Rectal smooth muscle tissue (tissue), 1 donor: ENCODE measurements around the gene LTN1.
A peak's percentile ranks its signal among the peaks of the same experiment; 100 is the strongest.
"Not testable (repeated sequence)": the region's sequence is repeated elsewhere in the genome, so short reads cannot be mapped to it uniquely, and the experiment has no call there.

ENCODE experiments used
- H3K27ac ChIP-seq: one replicate; pipeline ENCODE4 v1.7.0; 2013; ENCODE audit warnings: low read depth, low read length, inconsistent platforms
- H3K27me3 ChIP-seq: one replicate; pipeline ENCODE4 v1.7.0; 2013; ENCODE audit warnings: low read length; ENCODE audit not compliant: control insufficient read depth, insufficient read depth
- H3K36me3 ChIP-seq: one replicate; pipeline ENCODE4 v1.7.0; 2013; ENCODE audit warnings: low read length; ENCODE audit not compliant: control insufficient read depth, insufficient read depth
- H3K4me1 ChIP-seq: one replicate; pipeline ENCODE4 v1.7.0; 2013; ENCODE audit warnings: low read length; ENCODE audit not compliant: control insufficient read depth, insufficient read depth
- H3K4me3 ChIP-seq: one replicate; pipeline ENCODE4 v1.7.0; 2013; ENCODE audit warnings: low read length
- H3K9ac ChIP-seq: one replicate; pipeline ENCODE4 v1.7.0; 2013; ENCODE audit warnings: low read length

The LTN1 gene

DNA sequence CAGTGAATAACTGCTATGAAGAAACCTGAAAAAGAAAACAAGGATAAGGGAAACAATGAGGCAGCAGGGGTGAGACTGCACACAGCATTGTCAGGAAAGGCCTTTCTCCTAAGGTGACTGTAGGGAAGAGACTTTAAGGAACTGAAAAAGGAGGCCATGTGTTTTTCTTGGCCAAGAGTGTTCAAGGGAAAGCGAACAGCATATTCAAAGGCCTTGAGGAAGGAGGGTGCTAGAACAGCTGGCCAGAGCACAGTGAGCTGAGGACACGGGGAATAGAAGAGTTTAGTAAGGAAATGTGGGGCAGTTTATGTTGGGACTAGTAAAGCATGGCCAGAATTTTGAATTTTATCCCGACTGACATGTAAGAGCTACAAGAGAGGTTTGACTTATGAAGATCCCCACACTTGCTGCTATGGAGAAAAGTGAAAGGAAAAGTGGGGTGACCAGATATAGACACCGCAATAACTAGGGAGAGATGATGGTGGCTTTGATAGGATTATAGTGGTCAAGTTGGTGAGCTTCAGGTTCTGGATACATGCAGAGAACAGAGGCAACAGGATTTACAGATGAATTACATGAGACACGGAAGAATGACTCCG, 25.1 kb upstream of the LTN1 start:
- Histone ChIP-seq H3K4me1 (peaks cover 5% of the 10 kb centered on the region), H3K4me3 (peak overlapping the region; percentile 97), H3K27ac (no peak overlapping the region), H3K36me3 (no peaks in the 10 kb centered on the region), H3K27me3 (no peaks in the 10 kb centered on the region), H3K9ac (no peak overlapping the region)

DNA sequence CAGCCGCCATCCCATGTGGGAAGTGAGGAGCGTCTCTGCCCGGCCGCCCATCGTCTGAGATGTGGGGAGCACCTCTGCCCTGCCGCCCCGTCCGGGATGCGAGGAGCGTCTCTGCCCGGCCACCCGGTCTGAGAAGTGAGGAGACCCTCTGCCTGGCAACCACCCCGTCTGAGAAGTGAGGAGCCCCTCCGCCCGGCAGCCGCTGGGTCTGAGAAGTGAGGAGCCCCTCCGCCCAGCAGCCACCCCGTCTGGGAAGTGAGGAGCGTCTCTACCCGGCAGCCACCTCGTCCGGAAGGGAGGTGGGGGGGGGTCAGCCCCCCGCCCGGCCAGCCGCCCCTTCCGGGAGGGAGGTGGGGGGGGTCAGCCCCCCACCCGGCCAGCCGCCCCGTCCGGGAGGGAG, 18.6 kb upstream of the LTN1 start:
- not testable (repeated sequence) for H3K27ac ChIP-seq, H3K27me3 ChIP-seq, H3K36me3 ChIP-seq, H3K4me3 ChIP-seq, H3K9ac ChIP-seq, H3K4me1 ChIP-seq

DNA sequence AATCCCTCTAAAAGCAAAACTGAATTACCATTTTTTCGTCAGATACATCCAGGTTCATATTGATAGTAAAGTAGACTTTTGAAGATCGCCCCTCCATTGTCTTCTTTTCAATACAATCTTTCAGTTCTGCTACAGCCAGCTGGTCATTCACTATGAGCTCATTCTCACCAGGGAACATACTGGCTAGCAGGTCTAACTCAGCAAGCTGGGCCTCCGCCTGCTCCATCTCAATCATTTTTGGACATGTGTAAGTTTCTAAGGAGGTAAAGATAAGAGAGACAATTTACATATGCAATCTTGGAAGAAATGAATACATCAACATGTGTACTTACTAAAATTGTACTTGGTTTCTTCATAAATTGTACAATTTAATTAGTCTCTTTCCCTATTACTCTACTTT, 15.7 kb upstream of the LTN1 start:
- H3K9ac ChIP-seq = no peak overlapping the region
- no peak overlapping the region for H3K27ac ChIP-seq
- no peak overlapping the region for H3K4me3 ChIP-seq
- no peaks in the 10 kb centered on the region for H3K4me1 ChIP-seq
- peaks cover 3% of the 10 kb centered on the region for H3K36me3 ChIP-seq
- H3K27me3 ChIP-seq = no peaks in the 10 kb centered on the region

DNA sequence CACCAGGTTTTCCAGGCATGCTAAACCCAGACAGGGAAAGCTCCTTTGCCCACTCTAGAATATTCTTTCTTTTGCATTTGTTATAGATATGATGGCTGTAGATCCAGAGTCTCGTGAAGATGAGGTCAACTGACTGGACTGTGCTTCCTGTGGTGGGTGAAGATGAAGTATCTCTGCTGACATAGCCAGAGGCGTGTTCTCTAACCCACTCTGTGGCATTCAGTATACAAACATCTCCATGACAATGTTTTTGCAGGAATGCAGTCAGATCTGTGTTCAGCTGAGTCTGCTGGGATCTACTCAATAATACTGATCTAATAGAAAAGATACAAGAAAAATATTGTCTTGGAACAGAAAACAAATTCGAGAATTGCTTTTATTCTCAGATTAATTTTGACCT, 15.1 kb upstream of the LTN1 start:
- no peaks in the 10 kb centered on the region for H3K4me1 ChIP-seq
- no peak overlapping the region for H3K9ac ChIP-seq
- no peak overlapping the region for H3K27ac ChIP-seq
- H3K36me3 ChIP-seq = peaks cover 3% of the 10 kb centered on the region
- no peak overlapping the region for H3K4me3 ChIP-seq
- no peaks in the 10 kb centered on the region for H3K27me3 ChIP-seq

DNA sequence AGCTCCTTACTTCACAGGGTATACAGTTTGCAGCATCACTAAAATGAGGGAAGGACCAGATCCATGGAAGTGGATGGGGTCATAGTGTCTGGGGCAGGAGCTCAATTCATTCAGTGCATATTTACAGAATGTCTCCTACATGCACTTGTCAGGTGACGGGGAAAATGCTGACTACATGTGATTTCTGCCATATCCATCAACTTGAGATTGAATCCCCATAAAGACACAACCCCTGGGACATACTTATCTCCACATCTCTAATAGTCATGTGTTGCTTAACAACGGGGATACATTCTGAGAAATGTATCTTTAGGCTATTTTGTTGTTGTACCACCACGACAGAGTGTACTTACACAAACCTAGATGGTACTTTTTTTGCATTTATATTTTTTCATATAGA, 14.5 kb upstream of the LTN1 start:
- H3K36me3 ChIP-seq = peaks cover 3% of the 10 kb centered on the region
- no peaks in the 10 kb centered on the region for H3K4me1 ChIP-seq
- no peaks in the 10 kb centered on the region for H3K27me3 ChIP-seq
- H3K27ac ChIP-seq = no peak overlapping the region
- H3K4me3 ChIP-seq = no peak overlapping the region
- no peak overlapping the region for H3K9ac ChIP-seq

DNA sequence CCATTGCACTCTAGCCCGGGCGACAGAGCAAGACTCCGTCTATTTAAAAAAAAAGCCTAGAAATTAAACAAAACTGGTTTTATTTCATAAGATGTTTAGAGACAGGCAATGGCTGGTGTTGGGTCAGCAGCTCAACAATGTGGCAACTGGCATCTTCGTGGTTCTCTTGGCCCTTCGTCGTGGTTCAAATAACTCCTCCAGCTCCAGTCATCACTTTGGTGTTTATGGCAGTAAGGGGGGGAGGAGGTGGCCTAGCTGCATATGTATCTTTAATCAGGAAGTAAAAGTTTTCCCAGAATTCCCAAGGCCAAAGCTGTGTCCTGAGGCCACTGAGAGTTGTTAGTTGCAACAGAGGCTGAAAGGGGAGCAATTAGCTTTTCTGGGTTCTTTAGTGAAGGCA, 13.0 kb upstream of the LTN1 start:
- Histone ChIP-seq H3K4me1 (no peaks in the 10 kb centered on the region), H3K36me3 (peaks cover 3% of the 10 kb centered on the region), H3K27ac (no peak overlapping the region), H3K27me3 (no peaks in the 10 kb centered on the region), H3K9ac (no peak overlapping the region), H3K4me3 (no peak overlapping the region)

DNA sequence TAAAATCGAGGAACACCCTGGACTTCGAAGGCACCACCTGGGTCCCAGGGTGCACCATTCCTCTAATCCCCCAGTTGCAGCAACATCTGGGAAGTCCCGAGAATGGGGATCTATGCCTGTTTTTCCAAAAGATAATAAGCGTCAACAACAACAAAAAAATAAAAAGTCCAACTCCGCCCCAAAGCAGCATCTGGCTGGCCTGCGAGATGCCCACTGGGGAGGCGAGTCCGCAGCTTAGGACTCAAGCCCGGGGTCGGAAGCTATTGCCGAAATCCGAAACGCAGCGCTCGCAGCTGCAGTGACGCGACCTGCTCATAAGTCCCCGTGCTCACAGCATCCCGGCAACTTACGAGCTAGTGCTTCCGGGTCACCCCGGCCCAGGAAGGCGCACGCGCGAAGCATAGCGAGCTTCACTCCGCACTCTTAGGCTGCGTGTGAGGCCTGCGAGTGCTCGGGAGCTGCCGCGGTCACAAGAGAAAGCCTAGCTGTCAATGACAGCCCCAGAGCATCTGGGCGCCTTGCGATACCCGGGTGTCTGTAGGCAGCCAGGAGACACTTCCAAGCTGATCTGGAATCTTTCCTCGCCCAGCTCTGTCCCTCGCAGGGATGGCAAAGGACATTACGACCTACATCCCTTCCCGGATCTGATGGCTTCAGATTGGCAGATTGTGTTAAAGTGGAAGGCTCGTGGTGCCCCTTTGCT, 9.9 kb upstream of the LTN1 start:
- Histone ChIP-seq H3K27ac (peak overlapping the region; percentile 92), H3K4me3 (peak overlapping the region; percentile 65), H3K9ac (peak overlapping the region; percentile 58), H3K27me3 (no peaks in the 10 kb centered on the region), H3K36me3 (peaks cover 3% of the 10 kb centered on the region), H3K4me1 (no peaks in the 10 kb centered on the region)

DNA sequence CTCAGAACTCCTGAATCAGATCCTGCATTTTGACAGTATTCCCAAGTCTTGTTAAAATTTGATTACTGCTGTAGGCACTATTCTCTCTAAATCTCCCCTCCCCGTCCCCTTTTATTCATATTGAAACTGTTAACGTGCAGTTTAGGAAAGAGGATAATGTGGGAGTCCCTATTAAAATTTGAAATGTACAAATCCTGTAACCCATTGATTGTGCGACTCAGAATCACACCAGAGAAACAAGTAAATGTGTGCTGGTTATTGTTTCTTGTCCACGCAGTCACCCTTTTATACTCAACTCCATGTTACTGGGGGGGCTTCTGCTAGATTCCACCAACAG, 584 bp upstream of the LTN1 start:
- H3K27me3 ChIP-seq = no peaks in the 10 kb centered on the region
- H3K27ac ChIP-seq = peak overlapping the region; percentile 75
- H3K9ac ChIP-seq = peak overlapping the region; percentile 53
- H3K36me3 ChIP-seq = no peaks in the 10 kb centered on the region
- peak overlapping the region; percentile 35 for H3K4me3 ChIP-seq
- peaks cover 7% of the 10 kb centered on the region for H3K4me1 ChIP-seq

DNA sequence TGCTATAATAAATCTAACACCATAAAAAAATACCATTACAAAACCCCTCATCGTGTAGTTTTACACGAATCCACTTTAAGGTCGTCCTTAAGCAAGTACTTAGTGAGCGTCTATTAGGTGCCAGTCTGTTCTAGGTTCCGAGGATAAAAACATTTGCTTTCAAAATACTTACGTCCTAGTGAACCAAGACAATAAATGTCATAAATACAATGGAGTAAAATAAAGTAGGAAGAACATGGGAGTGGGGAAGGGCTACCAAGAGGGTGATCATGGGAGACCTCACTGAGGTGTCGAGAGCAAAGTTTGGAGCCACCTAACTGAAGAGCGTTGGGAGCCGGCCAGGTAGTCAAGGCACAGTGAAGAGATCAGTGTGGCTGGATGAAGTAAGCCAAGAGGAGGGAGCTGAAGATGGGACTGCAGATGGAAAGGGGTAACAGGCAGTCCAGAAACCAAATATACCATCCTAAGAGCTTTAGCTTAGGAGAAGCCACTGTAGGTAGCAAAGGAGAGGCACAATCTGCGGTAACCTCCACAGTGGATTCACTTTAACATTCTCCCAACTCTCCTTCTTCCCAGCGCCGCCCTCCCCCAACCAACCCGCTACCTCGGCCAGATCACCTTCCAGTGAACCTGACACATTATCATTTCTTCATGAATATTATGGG, 684 bp downstream of the LTN1 start:
- H3K36me3 ChIP-seq = no peaks in the 10 kb centered on the region
- peak overlapping the region; percentile 79 for H3K27ac ChIP-seq
- H3K27me3 ChIP-seq = no peaks in the 10 kb centered on the region
- peak overlapping the region; percentile 79 for H3K9ac ChIP-seq
- H3K4me1 ChIP-seq = peaks cover 7% of the 10 kb centered on the region
- peak overlapping the region; percentile 94 for H3K4me3 ChIP-seq

DNA sequence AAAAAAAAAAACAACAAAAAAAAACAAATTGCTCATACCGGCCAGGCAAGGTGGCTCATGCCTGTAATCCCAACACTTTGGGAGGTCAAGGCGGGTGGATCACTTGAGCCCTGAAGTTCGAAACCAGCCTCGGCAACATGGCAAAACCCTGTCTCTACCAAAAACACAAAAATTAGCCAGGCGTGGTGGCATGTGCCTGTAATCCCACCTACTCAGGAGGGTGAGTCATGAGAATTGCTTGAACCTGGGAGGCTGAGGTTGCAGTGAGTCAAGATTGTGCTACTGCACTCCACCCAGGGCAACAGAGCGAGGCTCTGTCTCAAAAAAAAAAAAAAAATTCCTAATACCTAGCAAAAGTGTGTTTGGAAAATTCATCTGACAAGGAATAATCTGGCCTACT, 4.5 kb downstream of the LTN1 start:
- H3K4me1 ChIP-seq, H3K27me3 ChIP-seq, H3K36me3 ChIP-seq, H3K9ac ChIP-seq, H3K4me3 ChIP-seq, H3K27ac ChIP-seq: not testable (repeated sequence)

DNA sequence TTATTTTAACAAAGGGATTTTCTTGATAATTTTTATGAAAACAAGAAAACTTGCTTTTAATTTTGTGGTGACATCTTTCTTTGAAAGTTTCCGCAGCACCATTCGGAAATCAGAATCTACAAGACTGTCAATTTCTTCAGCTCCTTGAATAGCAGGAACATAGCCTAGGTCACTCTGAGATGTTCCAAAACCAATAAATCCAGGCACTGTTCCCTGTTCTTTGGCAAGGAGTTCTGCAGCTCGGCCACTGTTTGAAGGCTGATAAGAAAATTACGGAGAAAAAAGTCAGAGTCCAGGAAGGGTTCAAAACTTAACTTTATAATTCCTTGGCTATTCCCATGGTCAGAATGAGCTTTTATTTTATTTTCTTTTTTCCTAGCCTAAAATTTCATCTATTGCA, 6.0 kb downstream of the LTN1 start:
- peaks cover 2% of the 10 kb centered on the region for H3K4me1 ChIP-seq
- H3K27me3 ChIP-seq = no peaks in the 10 kb centered on the region
- H3K4me3 ChIP-seq = no peak overlapping the region
- no peak overlapping the region for H3K27ac ChIP-seq
- peaks cover 10% of the 10 kb centered on the region for H3K36me3 ChIP-seq
- no peak overlapping the region for H3K9ac ChIP-seq

DNA sequence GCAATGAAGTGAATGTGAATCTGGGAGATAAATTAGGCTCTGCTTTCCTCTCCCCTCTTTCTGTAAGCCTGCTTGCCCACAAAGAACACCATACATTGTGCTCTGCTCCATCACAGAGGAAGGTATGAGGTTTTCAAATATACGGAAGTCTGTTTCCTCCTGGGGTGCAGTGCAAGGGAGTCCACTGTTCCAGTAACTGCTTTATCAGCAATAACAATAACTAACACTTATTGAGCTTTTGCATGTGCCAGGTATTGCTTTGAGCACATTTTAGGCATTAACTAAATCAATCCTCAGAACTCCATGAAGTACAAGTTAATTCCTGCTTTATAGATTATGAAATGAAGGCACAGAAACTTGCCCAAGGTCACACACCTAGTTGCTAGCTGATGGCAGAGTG, 10.0 kb downstream of the LTN1 start:
- no peaks in the 10 kb centered on the region for H3K4me1 ChIP-seq
- no peak overlapping the region for H3K4me3 ChIP-seq
- H3K36me3 ChIP-seq = peaks cover 14% of the 10 kb centered on the region
- no peaks in the 10 kb centered on the region for H3K27me3 ChIP-seq
- no peak overlapping the region for H3K9ac ChIP-seq
- no peak overlapping the region for H3K27ac ChIP-seq

DNA sequence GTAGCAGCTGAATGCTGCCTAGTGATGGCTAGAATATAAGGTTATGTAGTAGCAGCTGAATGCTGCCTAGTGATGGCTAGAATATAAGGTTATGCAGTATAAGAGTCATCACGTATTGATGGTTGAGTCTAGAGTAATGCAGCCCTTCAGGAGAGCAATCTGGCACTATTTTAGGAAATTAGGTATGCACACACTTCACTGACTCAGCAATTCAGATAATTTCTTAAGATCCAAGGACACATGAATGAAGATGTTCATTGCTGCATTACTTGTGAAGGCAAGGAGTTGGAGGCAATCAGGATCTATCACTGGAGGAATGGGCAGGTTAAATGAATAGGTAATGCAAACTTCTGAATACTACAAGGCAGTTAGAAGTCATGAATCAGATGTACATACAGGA, 13.6 kb downstream of the LTN1 start:
- no peaks in the 10 kb centered on the region for H3K27me3 ChIP-seq
- H3K36me3 ChIP-seq = peaks cover 12% of the 10 kb centered on the region
- no peaks in the 10 kb centered on the region for H3K4me1 ChIP-seq
- H3K27ac ChIP-seq = no peak overlapping the region
- no peak overlapping the region for H3K9ac ChIP-seq
- no peak overlapping the region for H3K4me3 ChIP-seq
